ENCODE data around the gene ATP10A.

GRCh38 chr15:25880411-25880810 lies 17.3 kb upstream of the ATP10A start:
- TF ChIP-seq CTCF (IDR thresholded peaks at IDR 0.05) (no peak), POLR2A (IDR thresholded peaks at IDR 0.05) (no peak), POLR2AphosphoS5 (IDR thresholded peaks at IDR 0.05) (no peak)
